Right lobe of liver (tissue), 6 donors: ENCODE results near the gene TRPT1. TPM values are rescaled to one million over a fixed set of nuclear protein-coding genes. Genes with fewer than 3 reads are reported as not detected.

Experiments
- ATAC-seq, 4 donors: fragments of 200-7000 bp; cut with Tn5 transposase; one replicate each; pipeline ENCODE4 v1.9.1; 2020; ENCODE audit warnings: mild to moderate bottlenecking in 4 of 4, moderate library complexity in 4 of 4
- DNase-seq, 3 donors: peaks; one replicate each; pipeline ENCODE4 v3.0.0-alpha.2; 2020
- H3K27ac ChIP-seq, 3 donors: fragments of 200-600 bp; one replicate each; pipeline ENCODE4 v1.8.0; 2022
- H3K27me3 ChIP-seq, 2 donors: fragments of 200-600 bp; one replicate each; pipeline ENCODE4 v1.8.0; 2022
- H3K36me3 ChIP-seq, 4 donors: fragments of 200-600 bp; sonication (generic) in 1 of 4; one replicate each; pipeline versions ENCODE4 v1.5.1 to v1.8.0; 2017 to 2022; ENCODE audit warnings: control low read depth in 1 of 4
- H3K4me1 ChIP-seq, 4 donors: fragments of 200-600 bp; sonication (generic) in 1 of 4; one replicate each; pipeline versions ENCODE4 v1.5.1 to v1.8.0; 2017 to 2022; ENCODE audit warnings: control low read depth in 1 of 4
- H3K4me3 ChIP-seq, 3 donors: fragments of 200-600 bp; one replicate each; pipeline ENCODE4 v1.8.0; 2022
- H3K9me3 ChIP-seq, 4 donors: fragments of 200-600 bp; sonication (generic) in 1 of 4; one replicate each; pipeline versions ENCODE4 v1.5.1 to v1.8.0; 2017 to 2022; ENCODE audit warnings: control low read depth in 1 of 4
- POLR2A ChIP-seq: fragments of 450-650 bp; IDR thresholded peaks from one replicate; pipeline ENCODE4 v1.6.1; 2017; ENCODE audit warnings: antibody characterized with exemption, mild to moderate bottlenecking
- WGBS: methylation state at CpG from one replicate; pipeline ENCODE4 v1.1.6; 2018; ENCODE audit warnings: low coverage, low lambda C conversion rate; ENCODE audit not compliant: insufficient coverage; ENCODE audit errors: missing lambda C conversion rate; 5-methylcytosine and 5-hydroxymethylcytosine counted together
- intact Hi-C, 2 donors: fragments of 100-400 bp; cut with DNase I; formaldehyde crosslinking; loops; one replicate each; pipeline versions ENCODE4 v1.11.2 to v1.14.1; 2022
- total RNA-seq, 6 experiments: library from RNA; depleted of rRNA in 2 of 6; stranded (reverse); fragments of >200 nt in 2 of 6; fragmentation: NEBNext Ultra II Directional in 3 of 6; extraction: Animal tissue kit (Norgen Biotek cat#: 25700) in 3 of 6; gene quantifications; one replicate each; pipeline versions ENCODE4 v1.1.0 to v1.2.4, GENCODE V29; 2016 to 2023
- TF ChIP-seq, protein P1 (sequence below), 4 donors: fragments of 200-600 bp in 3 of 4; fragments of 450-650 bp in 1 of 4; IDR thresholded peaks; one replicate each; pipeline versions ENCODE4 v1.5.1 to v1.8.0; 2016 to 2022; ENCODE audit warnings: antibody characterized with exemption in 4 of 4, mild to moderate bottlenecking in 2 of 4
- donor health status: DM: no; HTN: yes; CAD: no.
- donor health status: DM: no; HTN: no; CAD: no.
- donor health status: DM: no; HTN: no; CAD: no.
- donor health status: DM: no; HTN: yes; CAD: no.
- donor health status: DM: no; HTN: yes; CAD: no.

TRPT1 gene
- total RNA-seq, 6 experiments from 2014 or later: 13.5 to 29.6 (median 18.9) TPM

DNA sequence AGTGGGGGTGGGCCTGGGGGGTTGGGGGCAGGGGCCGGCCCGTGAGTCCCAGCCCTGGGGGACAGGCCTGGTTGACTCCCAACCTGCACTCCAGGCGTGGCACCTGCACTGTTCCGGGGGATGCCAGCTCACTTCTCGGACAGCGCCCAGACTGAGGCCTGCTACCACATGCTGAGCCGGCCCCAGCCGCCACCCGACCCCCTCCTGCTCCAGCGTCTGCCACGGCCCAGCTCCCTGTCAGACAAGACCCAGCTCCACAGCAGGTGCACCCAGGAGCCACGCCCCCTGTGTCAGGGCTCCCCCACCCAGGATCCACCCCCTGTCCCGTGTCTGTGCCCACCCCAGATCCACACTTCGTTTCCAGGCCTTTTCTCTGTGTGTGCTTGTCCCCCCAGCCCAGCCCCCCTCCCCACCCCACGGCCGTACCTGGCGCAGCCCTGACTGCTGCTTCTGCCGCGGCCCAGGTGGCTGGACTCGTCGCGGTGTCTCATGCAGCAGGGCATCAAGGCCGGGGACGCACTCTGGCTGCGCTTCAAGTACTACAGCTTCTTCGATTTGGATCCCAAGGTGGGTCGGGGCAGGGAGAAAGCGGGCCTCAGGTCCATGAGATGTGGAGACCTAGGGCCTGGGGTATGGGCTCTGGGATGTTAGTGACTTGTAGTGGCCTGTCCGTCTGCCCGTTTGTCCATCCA, 14.7 kb downstream of the TRPT1 start:
- H3K36me3 ChIP-seq: peaks cover 0 to 15% (median 0%) of the 10 kb centered on the region in 4 donors

DNA sequence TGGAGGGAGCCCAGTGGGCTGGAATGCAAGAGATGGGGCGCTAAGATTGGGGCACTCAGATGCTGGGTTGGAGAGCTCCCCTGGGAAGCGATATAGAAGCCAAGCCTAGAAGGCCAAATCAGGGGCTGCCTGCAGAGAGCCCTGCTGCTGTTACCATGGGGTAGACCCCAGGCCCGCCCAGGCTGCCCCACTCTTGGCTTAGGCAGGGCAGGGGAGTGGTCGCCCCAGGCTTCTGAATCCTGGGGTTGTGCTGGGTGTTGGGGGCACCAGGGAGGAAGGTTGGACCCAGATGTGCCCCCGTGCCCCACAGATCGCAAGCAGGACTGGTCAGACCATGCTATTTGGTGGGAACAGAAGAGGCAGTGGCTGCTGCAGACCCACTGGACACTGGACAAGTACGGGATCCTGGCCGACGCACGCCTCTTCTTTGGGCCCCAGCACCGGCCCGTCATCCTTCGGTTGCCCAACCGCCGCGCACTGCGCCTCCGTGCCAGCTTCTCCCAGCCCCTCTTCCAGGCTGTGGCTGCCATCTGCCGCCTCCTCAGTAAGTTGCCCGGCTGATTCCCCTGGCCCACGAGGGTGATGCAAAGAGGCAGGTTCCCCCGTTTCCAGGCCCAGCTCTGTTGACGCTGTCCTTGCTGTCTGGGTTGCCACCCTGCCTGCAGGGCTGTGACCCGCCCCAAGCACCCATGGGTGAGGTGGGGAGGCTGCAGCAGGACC, 15.5 kb downstream of the TRPT1 start:
- WGBS: 81% methylated on average over 4 of the region's 24 CpGs
- Histone ChIP-seq H3K4me1 (peaks cover 0 to 6% (median 0%) of the 10 kb centered on the region in 4 donors), H3K36me3 (peaks cover 0 to 21% (median 0%) of the 10 kb centered on the region in 4 donors), H3K27ac (no peak overlapping the region), H3K9me3 (no peaks in the 10 kb centered on the region), H3K27me3 (no peaks in the 10 kb centered on the region), H3K4me3 (no peak overlapping the region)
- intact Hi-C loops: no loop called here
- TF ChIP-seq, protein P1, sequence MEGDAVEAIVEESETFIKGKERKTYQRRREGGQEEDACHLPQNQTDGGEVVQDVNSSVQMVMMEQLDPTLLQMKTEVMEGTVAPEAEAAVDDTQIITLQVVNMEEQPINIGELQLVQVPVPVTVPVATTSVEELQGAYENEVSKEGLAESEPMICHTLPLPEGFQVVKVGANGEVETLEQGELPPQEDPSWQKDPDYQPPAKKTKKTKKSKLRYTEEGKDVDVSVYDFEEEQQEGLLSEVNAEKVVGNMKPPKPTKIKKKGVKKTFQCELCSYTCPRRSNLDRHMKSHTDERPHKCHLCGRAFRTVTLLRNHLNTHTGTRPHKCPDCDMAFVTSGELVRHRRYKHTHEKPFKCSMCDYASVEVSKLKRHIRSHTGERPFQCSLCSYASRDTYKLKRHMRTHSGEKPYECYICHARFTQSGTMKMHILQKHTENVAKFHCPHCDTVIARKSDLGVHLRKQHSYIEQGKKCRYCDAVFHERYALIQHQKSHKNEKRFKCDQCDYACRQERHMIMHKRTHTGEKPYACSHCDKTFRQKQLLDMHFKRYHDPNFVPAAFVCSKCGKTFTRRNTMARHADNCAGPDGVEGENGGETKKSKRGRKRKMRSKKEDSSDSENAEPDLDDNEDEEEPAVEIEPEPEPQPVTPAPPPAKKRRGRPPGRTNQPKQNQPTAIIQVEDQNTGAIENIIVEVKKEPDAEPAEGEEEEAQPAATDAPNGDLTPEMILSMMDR (IDR thresholded peaks at IDR 0.05): no peak
- TF ChIP-seq POLR2A: no peak
- ATAC-seq (no peak), DNase-seq (no peak)

More for the DNA sequence above, 14.7 kb downstream of the TRPT1 start:
- Histone ChIP-seq H3K27me3 (no peaks in the 10 kb centered on the region), H3K4me3 (no peak overlapping the region), H3K27ac (no peak overlapping the region), H3K4me1 (peaks cover 0 to 6% (median 0%) of the 10 kb centered on the region in 4 donors), H3K9me3 (no peaks in the 10 kb centered on the region)
- intact Hi-C loops: no loop called here
- DNase-seq (peak in 1 of 3 donors; percentile 24), ATAC-seq (no peak)
- 86% methylated on average over 12 of the region's 30 CpGs for WGBS
- TF ChIP-seq, protein P1 (IDR thresholded peaks at IDR 0.05): no peak
- no peak for TF ChIP-seq POLR2A

DNA sequence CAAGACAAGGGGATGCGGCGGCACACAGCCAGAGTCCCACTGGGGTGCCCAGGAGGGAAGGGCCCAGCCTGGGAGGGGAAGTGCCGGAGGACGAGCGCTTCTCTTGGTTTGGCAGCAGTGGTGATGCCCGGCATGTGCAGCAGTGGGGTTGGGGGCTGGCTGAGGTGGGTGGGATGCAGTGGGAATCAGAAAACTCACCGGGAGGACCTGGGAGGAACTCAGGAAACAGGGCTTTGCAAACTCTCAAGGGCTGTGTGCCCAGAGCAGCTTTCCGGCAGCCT, 16.5 kb downstream of the TRPT1 start:
- no peak overlapping the region for H3K27ac ChIP-seq
- no peaks in the 10 kb centered on the region for H3K9me3 ChIP-seq
- peaks cover 0 to 6% (median 0%) of the 10 kb centered on the region in 4 donors for H3K4me1 ChIP-seq
- no peak overlapping the region for H3K4me3 ChIP-seq
- DNase-seq: no peak
- peaks cover 0 to 25% (median 0%) of the 10 kb centered on the region in 4 donors for H3K36me3 ChIP-seq
- no peak for ATAC-seq
- no CpG with 5 or more reads among the region's 8 CpGs for WGBS
- H3K27me3 ChIP-seq: no peaks in the 10 kb centered on the region
- intact Hi-C loops: no loop called here
- no peak for TF ChIP-seq POLR2A
- TF ChIP-seq, protein P1 (IDR thresholded peaks at IDR 0.05): no peak

DNA sequence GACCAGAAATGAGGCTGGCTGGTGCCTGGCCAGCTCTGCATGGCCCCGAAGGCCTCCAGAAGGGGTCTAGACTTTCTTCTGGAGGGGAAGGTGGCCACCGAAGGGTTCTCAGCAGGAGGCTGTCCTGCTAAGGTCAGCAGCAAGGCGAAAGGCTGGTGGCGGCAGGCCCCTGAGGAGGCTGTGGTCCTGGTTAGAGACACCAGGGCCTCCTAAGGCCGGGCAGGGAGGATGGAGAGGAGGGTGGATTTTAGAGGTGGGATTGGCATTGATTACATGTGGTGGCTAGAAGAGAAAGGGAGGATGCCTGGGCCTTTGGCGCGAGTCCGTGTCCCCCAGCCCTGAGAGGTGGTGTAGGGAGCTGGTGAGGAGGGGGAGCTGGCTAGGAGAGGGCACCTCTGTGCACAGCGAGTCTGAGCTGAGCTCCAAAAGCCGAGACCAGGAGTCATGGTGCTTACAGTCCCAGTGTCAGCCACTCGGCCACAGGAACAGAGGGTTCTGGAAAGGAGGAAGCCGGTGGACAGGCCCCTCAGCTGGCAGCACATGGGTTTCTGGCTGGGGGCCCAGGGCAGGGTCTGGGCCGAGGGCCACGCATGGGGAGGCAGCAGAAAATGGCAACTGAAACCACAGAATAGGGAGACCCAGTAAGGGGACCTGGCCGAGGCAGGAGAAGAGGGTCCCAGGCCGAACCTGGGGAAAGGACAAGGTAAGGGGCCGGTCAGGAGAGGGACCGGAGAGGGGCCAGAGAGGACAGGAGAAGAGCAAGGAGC, 17.0 kb downstream of the TRPT1 start:
- TF ChIP-seq, protein P1 (IDR thresholded peaks at IDR 0.05): no peak
- no peak for TF ChIP-seq POLR2A
- Histone ChIP-seq H3K36me3 (peaks cover 0 to 30% (median 2%) of the 10 kb centered on the region in 4 donors), H3K4me1 (peaks cover 0 to 6% (median 0%) of the 10 kb centered on the region in 4 donors), H3K27ac (peak overlapping the region; percentile 68 to 88 (median 85)), H3K4me3 (no peak overlapping the region), H3K27me3 (no peaks in the 10 kb centered on the region), H3K9me3 (no peaks in the 10 kb centered on the region)
- intact Hi-C loops: no loop called here
- no peak for DNase-seq
- 83% methylated on average over 11 of the region's 18 CpGs for WGBS
- ATAC-seq: no peak
